Measurements from ENCODE around the gene OPA3.

- TF ChIP-seq CTCF (IDR thresholded peaks at IDR 0.05) (no peak), POLR2A (IDR thresholded peaks at IDR 0.05) (no peak)
Measured at GRCh38 chr19:45623984-45624383, 39.4 kb upstream of the OPA3 start.
